IMR-90 (cell line): Measurements from ENCODE around the gene MRPL12. TPM values are rescaled to one million over a fixed set of nuclear protein-coding genes. Genes with fewer than 3 reads are reported as not detected.

Experiments
- ATAC-seq: fragments of 200-7000 bp; cut with Tn5 transposase; 2 replicates; pipeline ENCODE4 v1.9.1; 2020; ENCODE audit warnings: low read depth, mild to moderate bottlenecking, moderate library complexity
- BruUV-seq: library from RNA; stranded (reverse); fragments of 400-500 nt; replicated peaks from 2 replicates; lab custom pipeline; 2021; lab: Mats Ljungman, UMichigan
- CTCF ChIA-PET: fragments of 300-600 bp; formaldehyde crosslinking; extraction: SDS; loops from one replicate; lab custom pipeline; 2021; ENCODE audit warnings: antibody characterized with exemption; lab: Yijun Ruan, JAX
- POLR2A ChIA-PET: fragments of 300-600 bp; sonication (Branson Sonifier 250); formaldehyde crosslinking; loops from one replicate; lab custom pipeline; 2022; ENCODE audit warnings: antibody characterized with exemption; ENCODE audit not compliant: unreplicated experiment; lab: Charles Lee
- DNase-seq: peaks from one replicate; pipeline ENCODE4 v3.0.0; 2013
- H2AFZ ChIP-seq: replicated peaks from 2 replicates; pipeline ENCODE3; 2013; ENCODE audit warnings: low read length, mild to moderate bottlenecking; ENCODE audit not compliant: poor library complexity
- H2AK5ac ChIP-seq: 2 replicates; pipeline ENCODE4 v1.6.1; 2013; ENCODE audit warnings: low read depth, low read length, inconsistent platforms
- H2AK9ac ChIP-seq: replicated peaks from 2 replicates; pipeline ENCODE3; 2013; ENCODE audit warnings: mild to moderate bottlenecking, low read depth, low read length, moderate library complexity; ENCODE audit not compliant: poor library complexity
- H2BK120ac ChIP-seq: 2 replicates; pipeline ENCODE4 v1.6.1; 2013; ENCODE audit warnings: low read depth, low read length, inconsistent platforms
- H2BK15ac ChIP-seq: 3 replicates; pipeline ENCODE4 v1.6.1; 2013; ENCODE audit warnings: low read depth, low read length, inconsistent platforms
- H2BK20ac ChIP-seq: 2 replicates; pipeline ENCODE4 v1.6.1; 2013; ENCODE audit warnings: low read depth, mild to moderate bottlenecking, inconsistent platforms, low read length, moderate library complexity
- H2BK5ac ChIP-seq: 2 replicates; pipeline ENCODE4 v1.6.1; 2013; ENCODE audit warnings: mild to moderate bottlenecking, low read depth, low read length, inconsistent platforms; ENCODE audit not compliant: poor library complexity, severe bottlenecking
- H3K14ac ChIP-seq: replicated peaks from 2 replicates; pipeline ENCODE4 v1.6.1; 2013; ENCODE audit warnings: low read depth, low read length, inconsistent platforms
- H3K18ac ChIP-seq: 2 replicates; pipeline ENCODE4 v1.6.1; 2013; ENCODE audit warnings: low read depth, low read length, control low read depth
- H3K23ac ChIP-seq: 2 replicates; pipeline ENCODE4 v1.6.1; 2013; ENCODE audit warnings: low read depth, low read length, inconsistent platforms
- H3K27ac ChIP-seq: 2 replicates; pipeline ENCODE4 v1.5.1; 2013; ENCODE audit warnings: mild to moderate bottlenecking, control low read depth, low read length; ENCODE audit not compliant: insufficient read depth
- H3K27me3 ChIP-seq: 2 replicates; pipeline ENCODE4 v1.6.1; 2013; ENCODE audit warnings: low read length; ENCODE audit not compliant: control insufficient read depth, insufficient read depth
- H3K36me3 ChIP-seq: 2 replicates; pipeline ENCODE4 v1.6.1; 2013; ENCODE audit warnings: low read length, mixed read lengths; ENCODE audit not compliant: control insufficient read depth, insufficient read depth
- H3K4ac ChIP-seq: 2 replicates; pipeline ENCODE4 v1.6.1; 2013; ENCODE audit warnings: low read depth, low read length, inconsistent platforms
- H3K4me1 ChIP-seq: 2 replicates; pipeline ENCODE4 v1.6.1; 2013; ENCODE audit warnings: low read length, mixed read lengths; ENCODE audit not compliant: control insufficient read depth, insufficient read depth
- H3K4me2 ChIP-seq: 2 replicates; pipeline ENCODE4 v1.6.1; 2013; ENCODE audit warnings: low read depth, mild to moderate bottlenecking, control low read depth, low read length, moderate library complexity
- H3K4me3 ChIP-seq: 2 replicates; pipeline ENCODE4 v1.5.1; 2013; ENCODE audit warnings: low read depth, mild to moderate bottlenecking, control low read depth, low read length, moderate library complexity; ENCODE audit not compliant: insufficient read depth
- H3K56ac ChIP-seq: 2 replicates; pipeline ENCODE4 v1.6.1; 2013; ENCODE audit warnings: low read length, inconsistent platforms; ENCODE audit not compliant: insufficient read depth; ENCODE audit errors: extremely low read depth
- H3K79me1 ChIP-seq, 2 experiments: 2 replicates each; pipeline ENCODE4 v1.6.1; 2013; ENCODE audit warnings: low read length in 2 of 2, inconsistent platforms in 1 of 2, low read depth in 1 of 2
- H3K9ac ChIP-seq: 2 replicates; pipeline ENCODE4 v1.6.1; 2013; ENCODE audit warnings: low read depth, low read length, control low read depth
- H3K9me1 ChIP-seq: 2 replicates; pipeline ENCODE4 v1.6.1; 2013; ENCODE audit warnings: low read length, inconsistent platforms; ENCODE audit not compliant: insufficient read depth
- H3K9me3 ChIP-seq: 2 replicates; pipeline ENCODE4 v1.6.1; 2013; ENCODE audit warnings: low read length; ENCODE audit not compliant: control insufficient read depth, insufficient read depth
- H4K20me1 ChIP-seq: 2 replicates; pipeline ENCODE4 v1.6.1; 2013; ENCODE audit warnings: low read length, inconsistent platforms; ENCODE audit not compliant: insufficient read depth
- H4K5ac ChIP-seq: 2 replicates; pipeline ENCODE4 v1.6.1; 2013; ENCODE audit warnings: mild to moderate bottlenecking, low read depth, low read length, control low read depth
- H4K8ac ChIP-seq, 2 experiments: 2 replicates each; pipeline ENCODE4 v1.6.1; 2013; ENCODE audit warnings: low read depth in 2 of 2, low read length in 2 of 2, control low read depth in 1 of 2, inconsistent platforms in 1 of 2
- H4K91ac ChIP-seq: 2 replicates; pipeline ENCODE4 v1.6.1; 2013; ENCODE audit warnings: low read depth, low read length, inconsistent platforms; ENCODE audit not compliant: insufficient read depth
- BHLHE40 ChIP-seq: fragments of 150-350 bp; IDR thresholded peaks from 2 replicates; pipeline ENCODE4 v1.6.1; 2016; ENCODE audit warnings: mild to moderate bottlenecking, low read depth, low read length
- CEBPB ChIP-seq: IDR thresholded peaks from 2 replicates; pipeline ENCODE4 v1.6.1; 2012; ENCODE audit warnings: low read depth, low read length, improper control_type of control experiment
- CHD1 ChIP-seq: IDR thresholded peaks from 2 replicates; pipeline ENCODE4 v1.6.1; 2012; ENCODE audit warnings: low read depth, low read length, improper control_type of control experiment
- MAFK ChIP-seq: IDR thresholded peaks from 2 replicates; pipeline ENCODE4 v1.6.1; 2012; ENCODE audit warnings: low read depth, low read length, improper control_type of control experiment
- MAZ ChIP-seq: IDR thresholded peaks from 2 replicates; pipeline ENCODE4 v1.6.1; 2012; ENCODE audit warnings: low read depth, mild to moderate bottlenecking, low read length, improper control_type of control experiment, moderate library complexity, borderline replicate concordance
- MXI1 ChIP-seq: IDR thresholded peaks from 2 replicates; pipeline ENCODE4 v1.6.1; 2012; ENCODE audit warnings: low read depth, mild to moderate bottlenecking, low read length, moderate library complexity, borderline replicate concordance
- NFE2L2 ChIP-seq: fragments of 150-350 bp; IDR thresholded peaks from 2 replicates; pipeline ENCODE4 v1.6.1; 2016; ENCODE audit warnings: low read depth, mild to moderate bottlenecking, low read length
- POLR2A ChIP-seq: IDR thresholded peaks from 2 replicates; pipeline ENCODE4 v1.6.1; 2012; ENCODE audit warnings: mild to moderate bottlenecking, low read depth, low read length
- RAD21 ChIP-seq: IDR thresholded peaks from 2 replicates; pipeline ENCODE4 v1.6.1; 2012; ENCODE audit warnings: low read length, improper control_type of control experiment
- RCOR1 ChIP-seq: IDR thresholded peaks from 2 replicates; pipeline ENCODE4 v1.6.1; 2012; ENCODE audit warnings: mild to moderate bottlenecking, low read length, improper control_type of control experiment; ENCODE audit not compliant: insufficient replicate concordance
- SMC3 ChIP-seq: fragments of 150-350 bp; IDR thresholded peaks from 2 replicates; pipeline ENCODE4 v1.6.1; 2016; ENCODE audit warnings: low read depth, mild to moderate bottlenecking, antibody characterized with exemption, low read length, moderate library complexity
- WGBS, 2 experiments: methylation state at CpG; one replicate each; pipeline versions ENCODE4 v1.1.5 to v1.1.7; 2013; ENCODE audit warnings: missing lambda C conversion rate in 2 of 2; ENCODE audit not compliant: insufficient read length in 1 of 2; ENCODE audit errors: extremely low coverage in 2 of 2; 5-methylcytosine and 5-hydroxymethylcytosine counted together
- dilution Hi-C: fragments of 300-500 bp; cut with HindIII; formaldehyde crosslinking; loops from one replicate; pipeline ENCODE4 v1.14.3; 2018; ENCODE audit warnings: low sequenced_read_pairs; ENCODE audit not compliant: unreplicated experiment
- in situ Hi-C: fragments of 300-500 bp; cut with MboI; formaldehyde crosslinking; loops from 3 replicates; pipeline ENCODE4 v1.14.3; 2019; ENCODE audit warnings: low sequenced_read_pairs, inconsistent platforms, mixed read lengths
- intact Hi-C: fragments of 100-400 bp; cut with micrococcal nuclease; formaldehyde crosslinking; loops from 2 replicates; pipeline ENCODE4 v1.10.0; 2022
- polyA plus RNA-seq, 3 experiments: library from polyadenylated mRNA; depleted of rRNA; stranded (reverse); fragments of >200 nt; gene quantifications; 2 replicates each; pipeline ENCODE4 v1.2.3, GENCODE V29; 2012; ENCODE audit warnings: low replicate concordance in 1 of 3
- total RNA-seq: library from RNA; depleted of rRNA; stranded (reverse); fragments of >200 nt; gene quantifications from 2 replicates; pipeline ENCODE4 v1.2.3, GENCODE V29; 2012
- TF ChIP-seq, protein P1 (sequence below): fragments of 150-350 bp; IDR thresholded peaks from 2 replicates; pipeline ENCODE4 v1.6.1; 2017; ENCODE audit warnings: mild to moderate bottlenecking, antibody characterized with exemption, low read length, low read depth
- TF ChIP-seq, protein P2 (sequence below): fragments of 150-350 bp; IDR thresholded peaks from 2 replicates; pipeline ENCODE4 v1.6.1; 2016; ENCODE audit warnings: low read depth, mild to moderate bottlenecking, low read length, moderate library complexity, borderline replicate concordance
- TF ChIP-seq, protein P3 (sequence below): conservative IDR thresholded peaks from 2 replicates; pipeline ENCODE4 v1.5.1; 2012; ENCODE audit warnings: mild to moderate bottlenecking, low read depth, low read length, improper control_type of control experiment

The MRPL12 gene
- total and polyA plus RNA-seq, 2 of the 4 experiments (the other 2 are of a cell fraction) = 17.2 to 111 TPM

DNA sequence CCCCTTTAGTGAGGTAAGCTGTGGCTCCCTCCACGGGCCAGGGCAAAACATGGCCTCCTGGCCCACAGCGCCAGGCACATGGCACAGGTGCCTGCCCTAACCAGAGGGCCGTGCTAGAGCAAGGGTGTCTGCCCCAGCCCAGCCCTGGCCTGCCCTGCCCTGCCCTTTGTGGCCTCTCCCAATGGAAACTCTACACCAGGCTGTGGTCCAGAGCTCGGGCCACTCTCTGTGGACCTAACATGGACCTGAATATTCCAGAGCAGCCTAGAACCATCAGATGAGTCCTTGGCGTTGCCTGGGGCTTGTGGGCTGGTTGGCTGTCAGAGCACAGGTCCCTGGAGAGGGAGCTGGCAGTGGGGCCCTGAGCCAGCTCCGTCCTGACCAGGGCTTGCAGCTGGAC, 8.0 kb upstream of the MRPL12 start:
- Histone ChIP-seq H3K14ac (no peak overlapping the region), H3K9ac (no peak overlapping the region), H2AFZ (no peak overlapping the region), H2BK15ac (no peak overlapping the region), H3K4me3 (no peak overlapping the region), H3K9me3 (no peaks in the 10 kb centered on the region), H3K27ac (no peak overlapping the region), H3K36me3 (peaks cover 80% of the 10 kb centered on the region), H3K79me1 (peaks cover 10 to 43% of the 10 kb centered on the region in 2 experiments; a peak in 3 of 4 replicates), H2AK5ac (no peak overlapping the region), H4K5ac (no peak overlapping the region), H3K23ac (no peak overlapping the region), H2BK120ac (no peak overlapping the region), H3K4me2 (no peak overlapping the region), H4K8ac (no peak overlapping the region), H4K91ac (no peak overlapping the region), H2AK9ac (no peak overlapping the region), H2BK5ac (no peak overlapping the region), H4K20me1 (peaks cover 68% of the 10 kb centered on the region), H3K4ac (no peak overlapping the region), H3K4me1 (no peaks in the 10 kb centered on the region), H3K18ac (no peak overlapping the region), H3K27me3 (no peaks in the 10 kb centered on the region), H3K56ac (no peak overlapping the region), H3K9me1 (no peaks in the 10 kb centered on the region), H2BK20ac (no peak overlapping the region)
- TF ChIP-seq SMC3 (no peak), RCOR1 (no peak), MAZ (no peak), MXI1 (no peak), CHD1 (no peak), MAFK (no peak), NFE2L2 (no peak), BHLHE40 (no peak), RAD21 (no peak), CEBPB (no peak), POLR2A (no peak)
- TF ChIP-seq, protein P1, sequence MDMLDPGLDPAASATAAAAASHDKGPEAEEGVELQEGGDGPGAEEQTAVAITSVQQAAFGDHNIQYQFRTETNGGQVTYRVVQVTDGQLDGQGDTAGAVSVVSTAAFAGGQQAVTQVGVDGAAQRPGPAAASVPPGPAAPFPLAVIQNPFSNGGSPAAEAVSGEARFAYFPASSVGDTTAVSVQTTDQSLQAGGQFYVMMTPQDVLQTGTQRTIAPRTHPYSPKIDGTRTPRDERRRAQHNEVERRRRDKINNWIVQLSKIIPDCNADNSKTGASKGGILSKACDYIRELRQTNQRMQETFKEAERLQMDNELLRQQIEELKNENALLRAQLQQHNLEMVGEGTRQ = no peak
- TF ChIP-seq, protein P2, sequence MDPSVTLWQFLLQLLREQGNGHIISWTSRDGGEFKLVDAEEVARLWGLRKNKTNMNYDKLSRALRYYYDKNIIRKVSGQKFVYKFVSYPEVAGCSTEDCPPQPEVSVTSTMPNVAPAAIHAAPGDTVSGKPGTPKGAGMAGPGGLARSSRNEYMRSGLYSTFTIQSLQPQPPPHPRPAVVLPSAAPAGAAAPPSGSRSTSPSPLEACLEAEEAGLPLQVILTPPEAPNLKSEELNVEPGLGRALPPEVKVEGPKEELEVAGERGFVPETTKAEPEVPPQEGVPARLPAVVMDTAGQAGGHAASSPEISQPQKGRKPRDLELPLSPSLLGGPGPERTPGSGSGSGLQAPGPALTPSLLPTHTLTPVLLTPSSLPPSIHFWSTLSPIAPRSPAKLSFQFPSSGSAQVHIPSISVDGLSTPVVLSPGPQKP = no peak
- TF ChIP-seq, protein P3, sequence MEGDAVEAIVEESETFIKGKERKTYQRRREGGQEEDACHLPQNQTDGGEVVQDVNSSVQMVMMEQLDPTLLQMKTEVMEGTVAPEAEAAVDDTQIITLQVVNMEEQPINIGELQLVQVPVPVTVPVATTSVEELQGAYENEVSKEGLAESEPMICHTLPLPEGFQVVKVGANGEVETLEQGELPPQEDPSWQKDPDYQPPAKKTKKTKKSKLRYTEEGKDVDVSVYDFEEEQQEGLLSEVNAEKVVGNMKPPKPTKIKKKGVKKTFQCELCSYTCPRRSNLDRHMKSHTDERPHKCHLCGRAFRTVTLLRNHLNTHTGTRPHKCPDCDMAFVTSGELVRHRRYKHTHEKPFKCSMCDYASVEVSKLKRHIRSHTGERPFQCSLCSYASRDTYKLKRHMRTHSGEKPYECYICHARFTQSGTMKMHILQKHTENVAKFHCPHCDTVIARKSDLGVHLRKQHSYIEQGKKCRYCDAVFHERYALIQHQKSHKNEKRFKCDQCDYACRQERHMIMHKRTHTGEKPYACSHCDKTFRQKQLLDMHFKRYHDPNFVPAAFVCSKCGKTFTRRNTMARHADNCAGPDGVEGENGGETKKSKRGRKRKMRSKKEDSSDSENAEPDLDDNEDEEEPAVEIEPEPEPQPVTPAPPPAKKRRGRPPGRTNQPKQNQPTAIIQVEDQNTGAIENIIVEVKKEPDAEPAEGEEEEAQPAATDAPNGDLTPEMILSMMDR = no peak
- dilution Hi-C loops = no loop called here
- POLR2A ChIA-PET = no interaction called here
- CTCF ChIA-PET = no interaction called here
- in situ Hi-C loops = no loop called here
- WGBS, 2 experiments = 83% methylated on average over 5 of the region's 6 CpGs; no CpG with 5 or more reads in 1 of the 2 experiments
- DNase-seq (no peak), ATAC-seq (no peak)
- intact Hi-C loops = no loop called here
- BruUV-seq = no TSS peak
